Measurements from ENCODE around the gene TREML2. TPM values are rescaled to one million over a fixed set of nuclear protein-coding genes. Genes with fewer than 3 reads are reported as not detected.

TREML2 gene
- polyA plus RNA-seq, 3 donors = 0.04 to 0.16 (median 0.10) TPM

- DNase-seq (ENCODE audit: low read depth in 3 of 3, low spot score in 2 of 3) = no peak
These were observed 45.7 kb downstream of the TREML2 start for GRCh38 chr6:41155132-41155805.

- DNase-seq (ENCODE audit: low read depth in 3 of 3, low spot score in 2 of 3) = no peak
These were observed 46.8 kb downstream of the TREML2 start, which contains the start of gene TREML1 for GRCh38 chr6:41153992-41154625. TSS of gene TREML1 (minus strand) at chr6:41154347. CDS start at chr6:41154288, 59 bp downstream.

GRCh38 chr6:41153451-41153850 lies 47.5 kb downstream of the TREML2 start:
- no peak for DNase-seq (ENCODE audit: low read depth in 3 of 3, low spot score in 2 of 3)

GRCh38 chr6:41150671-41151070 lies 50.3 kb downstream of the TREML2 start:
- no peak for DNase-seq (ENCODE audit: low read depth in 3 of 3, low spot score in 2 of 3)

GRCh38 chr6:41147917-41148316 lies 53.0 kb downstream of the TREML2 start:
- no peak for DNase-seq (ENCODE audit: low read depth in 3 of 3, low spot score in 2 of 3)

Other genes with a start within 250 kb of the TREML2 start
- gene UNC5CL, start 161.9 kb downstream of the TREML2 start, polyA plus RNA-seq (ENCODE audit: insufficient read length in 3 of 3) = 1 to 10 TPM; 5.2 to 6.0 (median 5.2) TPM
- gene TSPO2, start 158.7 kb downstream of the TREML2 start, polyA plus RNA-seq (ENCODE audit: insufficient read length in 3 of 3) = under 1 TPM; 0.35 to 0.87 (median 0.44) TPM
- under 1 TPM; 0.23 to 0.60 (median 0.46) TPM for gene APOBEC2, start 147.9 kb downstream of the TREML2 start, polyA plus RNA-seq (ENCODE audit: insufficient read length in 3 of 3)
- gene OARD1, start 128.8 kb downstream of the TREML2 start, polyA plus RNA-seq (ENCODE audit: insufficient read length in 3 of 3) = 10 to 100 TPM; 64.6 to 73.3 (median 70.2) TPM
- 10 to 100 TPM; 52.5 to 55.6 (median 53.6) TPM for gene NFYA, start 128.2 kb downstream of the TREML2 start, polyA plus RNA-seq (ENCODE audit: insufficient read length in 3 of 3)
- gene TREML1, start 46.8 kb downstream of the TREML2 start, polyA plus RNA-seq (ENCODE audit: insufficient read length in 3 of 3) = 1 to 10 TPM in 1 of 3 donors, under 1 TPM in 2; 0.40 to 1.5 (median 0.72) TPM
- under 1 TPM; 0.29 to 0.59 (median 0.31) TPM for gene TREM2, start 38.0 kb downstream of the TREML2 start, polyA plus RNA-seq (ENCODE audit: insufficient read length in 3 of 3)
- gene TREML4, start 27.2 kb upstream of the TREML2 start, polyA plus RNA-seq (ENCODE audit: insufficient read length in 3 of 3) = not detected
- gene TREM1, start 85.5 kb upstream of the TREML2 start, polyA plus RNA-seq (ENCODE audit: insufficient read length in 3 of 3) = under 1 TPM in 1 of 3 donors, not detected in 2; 0.14 TPM
- not detected for gene NCR2, start 134.5 kb upstream of the TREML2 start, polyA plus RNA-seq (ENCODE audit: insufficient read length in 3 of 3)